OCI-LY7 (cell line): ENCODE results near the gene SMOC1. TPM values are rescaled to one million over a fixed set of nuclear protein-coding genes. Genes with fewer than 3 reads are reported as not detected.

ENCODE experiments used
- BruUV-seq: library from RNA; stranded (reverse); fragments of 400-500 nt; replicated peaks from 2 replicates; lab custom pipeline; 2021; lab: Mats Ljungman, UMichigan
- CTCF ChIA-PET: fragments of 300-600 bp; sonication (Branson Sonifier 250); formaldehyde crosslinking; loops from one replicate; lab custom pipeline; 2022; ENCODE audit warnings: antibody characterized with exemption; ENCODE audit not compliant: unreplicated experiment; lab: Charles Lee
- POLR2A ChIA-PET: fragments of 300-600 bp; sonication (Branson Sonifier 250); formaldehyde crosslinking; loops from one replicate; lab custom pipeline; 2022; ENCODE audit warnings: antibody characterized with exemption; lab: Charles Lee
- DNase-seq: peaks from one replicate; pipeline ENCODE4 v3.0.0-alpha.2; 2015; ENCODE audit warnings: low spot score
- H2AFZ ChIP-seq: fragments of 200-600 bp; sonication (generic), shearing (Covaris generic); 2 replicates; pipeline ENCODE4 v1.6.1; 2014; ENCODE audit warnings: mild to moderate bottlenecking, antibody characterized with exemption, low read length, moderate library complexity
- H3K27ac ChIP-seq: fragments of 200-600 bp; sonication (generic); 2 replicates; pipeline ENCODE4 v1.5.1; 2014; ENCODE audit warnings: mixed run types, low read depth, mild to moderate bottlenecking, moderate library complexity, low read length, inconsistent platforms; ENCODE audit not compliant: poor library complexity, severe bottlenecking
- H3K36me3 ChIP-seq: fragments of 200-600 bp; sonication (generic); 2 replicates; pipeline ENCODE4 v1.6.1; 2014; ENCODE audit warnings: mild to moderate bottlenecking, antibody characterized with exemption, low read length, moderate library complexity, mixed read lengths; ENCODE audit not compliant: insufficient read depth
- H3K4me1 ChIP-seq: fragments of 200-600 bp; sonication (generic); 2 replicates; pipeline ENCODE4 v1.5.1; 2014; ENCODE audit warnings: mild to moderate bottlenecking, low read length; ENCODE audit not compliant: insufficient read depth, poor library complexity, severe bottlenecking
- H3K4me2 ChIP-seq: fragments of 200-600 bp; sonication (generic); 2 replicates; pipeline ENCODE4 v1.6.1; 2014; ENCODE audit warnings: mild to moderate bottlenecking, low read length
- H3K4me3 ChIP-seq: fragments of 200-600 bp; sonication (generic); 2 replicates; pipeline ENCODE4 v1.5.1; 2014; ENCODE audit warnings: mild to moderate bottlenecking, low read depth, low read length; ENCODE audit not compliant: poor library complexity, severe bottlenecking
- H3K79me2 ChIP-seq: fragments of 200-600 bp; sonication (generic); 2 replicates; pipeline ENCODE4 v1.6.1; 2016; ENCODE audit warnings: low read depth, mild to moderate bottlenecking, low read length, moderate library complexity, mixed read lengths; ENCODE audit not compliant: insufficient read depth
- H3K9me2 ChIP-seq: fragments of 200-600 bp; sonication (generic); 2 replicates; pipeline ENCODE4 v1.6.1; 2016; ENCODE audit warnings: mild to moderate bottlenecking, low read length, mixed read lengths; ENCODE audit not compliant: insufficient read depth
- H3K9me3 ChIP-seq: fragments of 200-600 bp; sonication (generic); 2 replicates; pipeline ENCODE4 v1.6.1; 2014; ENCODE audit warnings: mild to moderate bottlenecking, mixed run types, low read length, mixed read lengths
- H4K20me1 ChIP-seq: fragments of 200-600 bp; sonication (generic); 2 replicates; pipeline ENCODE4 v1.6.1; 2014; ENCODE audit warnings: mild to moderate bottlenecking, antibody characterized with exemption, low read length, moderate library complexity, mixed read lengths; ENCODE audit not compliant: insufficient read depth
- EZH2phosphoT487 ChIP-seq: fragments of 200-600 bp; sonication (generic); IDR thresholded peaks from 2 replicates; pipeline ENCODE4 v1.6.1; 2018; ENCODE audit warnings: low read depth, borderline replicate concordance, mild to moderate bottlenecking, mixed run types, antibody characterized with exemption, low read length, moderate library complexity, mixed read lengths
- intact Hi-C: fragments of 100-400 bp; cut with micrococcal nuclease; formaldehyde crosslinking; loops from one replicate; pipeline ENCODE4 v1.10.0; 2022; ENCODE audit not compliant: unreplicated experiment
- total RNA-seq, 2 experiments: library from RNA; depleted of rRNA in 1 of 2; stranded (reverse); fragments of >200 nt in 1 of 2; shearing (Covaris generic) in 1 of 2; gene quantifications; 2 replicates each; pipeline ENCODE4 v1.2.3, GENCODE V29; 2014 to 2022
- TF ChIP-seq, protein P1 (sequence below): fragments of 200-600 bp; sonication (generic); conservative IDR thresholded peaks from 2 replicates; pipeline ENCODE4 v1.5.1; 2014; ENCODE audit warnings: mild to moderate bottlenecking, antibody characterized with exemption, low read length, moderate library complexity, mixed read lengths

Gene SMOC1
- total RNA-seq, 2 experiments from 2014 or later = not detected

DNA sequence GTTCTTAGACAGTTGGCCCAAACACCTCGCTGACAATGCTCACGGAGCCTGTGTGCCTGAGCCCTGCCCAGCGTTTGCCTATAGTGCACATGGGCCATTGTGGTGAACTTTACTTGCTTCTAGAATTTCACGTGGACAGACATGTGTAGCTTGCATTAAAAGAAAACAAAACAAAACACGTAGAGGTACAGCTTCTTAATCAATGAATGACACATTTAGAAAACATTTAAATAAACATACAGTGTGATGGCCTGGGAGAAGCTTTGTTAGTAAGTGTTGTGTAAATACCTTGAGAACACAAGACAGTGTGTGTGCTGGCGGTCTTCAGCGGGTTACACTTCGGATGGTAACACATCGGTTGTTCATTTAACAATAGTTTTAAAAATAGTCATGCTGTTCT, 38.1 kb downstream of the SMOC1 start:
- no peaks in the 10 kb centered on the region for H3K4me1 ChIP-seq
- no peaks in the 10 kb centered on the region for H4K20me1 ChIP-seq
- intact Hi-C loops = no loop called here
- BruUV-seq = no TSS peak
- H3K4me3 ChIP-seq = no peak overlapping the region
- H3K27ac ChIP-seq = no peak overlapping the region
- TF ChIP-seq, protein P1, sequence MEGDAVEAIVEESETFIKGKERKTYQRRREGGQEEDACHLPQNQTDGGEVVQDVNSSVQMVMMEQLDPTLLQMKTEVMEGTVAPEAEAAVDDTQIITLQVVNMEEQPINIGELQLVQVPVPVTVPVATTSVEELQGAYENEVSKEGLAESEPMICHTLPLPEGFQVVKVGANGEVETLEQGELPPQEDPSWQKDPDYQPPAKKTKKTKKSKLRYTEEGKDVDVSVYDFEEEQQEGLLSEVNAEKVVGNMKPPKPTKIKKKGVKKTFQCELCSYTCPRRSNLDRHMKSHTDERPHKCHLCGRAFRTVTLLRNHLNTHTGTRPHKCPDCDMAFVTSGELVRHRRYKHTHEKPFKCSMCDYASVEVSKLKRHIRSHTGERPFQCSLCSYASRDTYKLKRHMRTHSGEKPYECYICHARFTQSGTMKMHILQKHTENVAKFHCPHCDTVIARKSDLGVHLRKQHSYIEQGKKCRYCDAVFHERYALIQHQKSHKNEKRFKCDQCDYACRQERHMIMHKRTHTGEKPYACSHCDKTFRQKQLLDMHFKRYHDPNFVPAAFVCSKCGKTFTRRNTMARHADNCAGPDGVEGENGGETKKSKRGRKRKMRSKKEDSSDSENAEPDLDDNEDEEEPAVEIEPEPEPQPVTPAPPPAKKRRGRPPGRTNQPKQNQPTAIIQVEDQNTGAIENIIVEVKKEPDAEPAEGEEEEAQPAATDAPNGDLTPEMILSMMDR = no peak
- TF ChIP-seq EZH2phosphoT487 = no peak
- no peaks in the 10 kb centered on the region for H3K9me2 ChIP-seq
- H2AFZ ChIP-seq = no peak overlapping the region
- DNase-seq = no peak
- no peak overlapping the region for H3K4me2 ChIP-seq
- H3K36me3 ChIP-seq = no peaks in the 10 kb centered on the region
- no peaks in the 10 kb centered on the region for H3K9me3 ChIP-seq
- POLR2A ChIA-PET = no interaction called here
- H3K79me2 ChIP-seq = no peaks in the 10 kb centered on the region
- CTCF ChIA-PET = no interaction called here

DNA sequence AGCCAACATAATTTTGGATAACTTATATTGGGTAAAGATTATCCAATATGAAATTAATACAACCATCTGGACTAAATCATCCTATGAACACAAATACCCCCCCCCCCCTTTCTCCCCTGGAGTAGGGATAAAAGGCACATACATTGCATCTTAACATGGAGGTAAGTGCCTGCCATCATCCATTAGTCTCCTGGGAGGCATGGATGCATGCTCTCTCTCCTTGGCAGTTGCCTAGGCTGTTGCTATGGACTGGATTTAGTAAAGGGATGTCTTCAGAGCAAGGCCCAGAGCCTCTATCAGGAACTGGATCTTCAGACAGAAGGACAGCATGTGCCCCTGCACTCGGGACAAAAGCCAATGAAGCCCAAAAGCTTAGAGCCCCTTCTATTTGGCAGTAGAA, 40.6 kb downstream of the SMOC1 start:
- Histone ChIP-seq H3K4me3 (no peak overlapping the region), H2AFZ (no peak overlapping the region), H3K4me2 (no peak overlapping the region), H3K4me1 (no peaks in the 10 kb centered on the region), H3K36me3 (no peaks in the 10 kb centered on the region), H3K9me3 (no peaks in the 10 kb centered on the region), H3K79me2 (no peaks in the 10 kb centered on the region), H3K27ac (no peak overlapping the region), H3K9me2 (no peaks in the 10 kb centered on the region), H4K20me1 (no peaks in the 10 kb centered on the region)
- CTCF ChIA-PET = no interaction called here
- BruUV-seq = no TSS peak
- intact Hi-C loops = no loop called here
- no peak for DNase-seq
- POLR2A ChIA-PET = no interaction called here
- no peak for TF ChIP-seq EZH2phosphoT487
- TF ChIP-seq, protein P1 = no peak

DNA sequence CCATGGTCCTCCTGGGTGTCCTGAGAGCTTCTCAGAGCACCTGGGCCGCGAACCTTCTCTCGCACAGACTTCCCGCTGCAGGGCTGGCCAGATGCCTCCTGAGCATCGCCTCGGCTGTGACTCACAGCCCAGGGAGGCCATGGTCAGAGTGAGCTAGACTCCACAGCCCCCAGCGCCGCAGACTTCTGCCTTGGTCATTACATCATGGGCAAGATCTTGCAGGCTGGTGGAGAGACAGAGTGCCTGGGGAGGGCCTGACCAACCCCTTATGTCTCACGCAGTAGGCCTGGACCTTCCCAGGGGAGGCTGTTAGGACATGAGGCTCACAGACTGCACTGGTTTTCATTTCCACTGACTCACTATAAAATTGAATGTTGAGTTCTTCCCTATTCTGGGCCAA, 41.8 kb downstream of the SMOC1 start:
- CTCF ChIA-PET = no interaction called here
- no TSS peak for BruUV-seq

More for the DNA sequence above, 41.8 kb downstream of the SMOC1 start:
- no peaks in the 10 kb centered on the region for H3K9me3 ChIP-seq
- H2AFZ ChIP-seq = no peak overlapping the region
- POLR2A ChIA-PET = no interaction called here
- no peak overlapping the region for H3K4me3 ChIP-seq
- H3K79me2 ChIP-seq = no peaks in the 10 kb centered on the region
- intact Hi-C loops = no loop called here
- H4K20me1 ChIP-seq = no peaks in the 10 kb centered on the region
- no peak overlapping the region for H3K27ac ChIP-seq
- no peak for DNase-seq
- H3K36me3 ChIP-seq = no peaks in the 10 kb centered on the region
- TF ChIP-seq, protein P1 = no peak
- TF ChIP-seq EZH2phosphoT487 = no peak
- H3K4me2 ChIP-seq = no peak overlapping the region
- no peaks in the 10 kb centered on the region for H3K9me2 ChIP-seq
- H3K4me1 ChIP-seq = no peaks in the 10 kb centered on the region
